GM18499 (cell line): ENCODE data around the gene PYGM.

ENCODE experiments used
- ATAC-seq: cut with Tn5 transposase; IDR thresholded peaks from one replicate; pipeline ENCODE4 v1.9.1; 2021; ENCODE audit warnings: moderate number of reproducible peaks; ENCODE audit not compliant: insufficient read depth, unreplicated experiment

Gene PYGM

DNA sequence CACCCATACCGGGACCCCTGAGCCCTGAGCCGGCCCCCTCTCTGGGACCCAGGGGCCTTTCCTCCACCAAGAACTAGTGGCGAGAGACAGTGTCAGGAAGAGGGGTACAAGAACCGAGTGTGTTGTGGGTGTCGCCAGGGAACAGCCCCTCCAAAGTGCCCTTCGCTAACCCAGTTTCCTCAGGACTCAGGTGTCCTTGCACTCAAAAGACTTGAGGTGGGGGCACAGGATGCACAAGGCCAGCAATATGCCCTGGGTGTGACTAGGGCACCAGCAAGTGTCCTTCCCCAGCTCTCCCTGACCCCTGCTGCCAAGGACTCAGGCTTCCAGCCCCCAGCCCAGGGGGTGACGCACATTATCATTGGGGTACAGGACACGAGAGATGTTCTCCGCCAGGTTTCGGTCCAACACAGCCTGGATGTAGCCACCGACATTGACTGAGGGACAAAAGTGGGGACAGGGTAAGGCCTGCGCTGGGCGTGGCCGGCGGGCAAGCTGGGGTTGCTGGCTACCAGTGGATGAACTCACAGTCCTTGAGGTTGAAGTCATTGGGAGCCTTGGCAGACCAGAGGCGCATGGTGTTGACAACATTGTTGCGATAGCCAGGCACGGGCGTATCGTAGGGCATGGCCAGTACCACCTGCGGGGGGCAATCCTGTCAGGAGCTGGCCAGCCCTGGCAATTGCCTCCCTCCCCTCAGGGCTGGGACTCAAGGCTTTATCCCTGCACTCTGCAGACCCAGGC is 4.7 kb downstream of the PYGM start:
- ATAC-seq: no peak

DNA sequence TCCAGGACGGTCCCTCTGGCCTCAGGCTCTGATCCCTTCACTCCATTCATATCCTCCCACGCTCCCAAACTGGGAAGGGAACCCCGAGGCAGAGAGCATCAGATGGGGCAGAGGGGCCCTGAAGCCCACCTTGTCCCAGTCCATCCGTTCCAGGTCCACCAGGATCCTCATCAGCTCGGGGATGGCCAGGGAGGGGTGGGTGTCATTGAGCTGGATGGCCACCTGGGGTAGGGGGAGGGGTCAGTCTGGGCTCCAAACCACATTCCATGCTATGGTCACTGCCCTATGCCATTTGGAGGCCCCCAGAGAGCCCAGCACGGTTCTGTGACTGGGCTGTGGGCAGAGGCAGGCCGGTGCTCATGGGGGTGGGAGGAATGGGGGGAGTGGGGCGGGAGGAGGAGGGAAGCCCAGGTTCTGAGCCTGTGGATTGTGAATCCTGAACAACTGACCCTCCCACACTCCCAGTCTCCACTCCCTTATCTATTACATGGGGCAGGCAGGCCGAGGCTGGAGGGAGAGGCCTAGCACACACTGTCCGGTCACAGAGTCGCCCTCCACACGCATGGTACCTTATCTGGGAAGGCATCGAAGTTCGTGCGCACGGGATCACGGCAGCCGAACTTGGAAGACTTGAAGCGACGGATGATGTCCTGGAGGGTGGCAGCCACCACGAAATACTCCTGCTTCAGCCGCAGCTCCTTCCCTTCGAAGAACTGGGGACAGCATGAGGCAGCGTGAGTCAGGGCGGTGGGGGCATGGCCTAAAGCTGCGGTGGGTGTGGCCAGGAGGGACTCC is 5.5 kb downstream of the PYGM start:
- ATAC-seq: no peak

DNA sequence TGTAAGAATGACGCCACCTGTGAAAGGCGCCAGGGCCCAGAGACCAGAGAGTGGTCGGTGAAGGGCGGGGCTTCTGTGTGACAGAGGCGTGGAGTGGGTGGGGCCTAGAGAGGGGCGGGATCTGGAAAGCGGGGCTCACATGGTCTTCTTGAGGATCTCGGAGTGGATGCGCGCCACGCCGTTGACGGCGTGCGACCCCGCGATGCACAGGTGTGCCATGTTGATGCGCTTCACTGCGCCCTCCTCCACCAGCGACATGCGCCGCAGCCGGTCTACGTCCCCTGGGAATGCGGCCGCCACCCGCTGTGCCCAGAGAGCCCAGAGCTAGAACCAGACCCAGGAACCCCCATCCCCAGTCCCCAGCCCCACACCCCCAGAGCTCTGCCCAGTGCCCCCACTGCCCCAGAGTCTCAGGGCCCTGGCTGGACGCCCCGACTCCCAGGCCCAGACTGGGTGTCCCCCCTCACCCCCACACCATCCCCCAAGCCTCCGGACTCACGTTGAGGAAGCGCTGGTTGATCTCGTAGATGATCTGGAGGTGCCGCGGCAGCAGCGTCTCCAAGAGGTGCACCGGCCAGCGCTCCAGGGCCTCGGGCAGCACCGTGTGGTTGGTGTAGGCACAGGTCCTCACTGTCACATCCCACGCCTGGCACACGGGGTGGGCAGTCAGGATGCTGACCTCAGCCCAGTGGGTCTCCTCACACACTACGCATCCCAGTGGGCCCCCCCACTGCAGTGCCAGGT is 6.2 kb downstream of the PYGM start:
- ATAC-seq: no peak

DNA sequence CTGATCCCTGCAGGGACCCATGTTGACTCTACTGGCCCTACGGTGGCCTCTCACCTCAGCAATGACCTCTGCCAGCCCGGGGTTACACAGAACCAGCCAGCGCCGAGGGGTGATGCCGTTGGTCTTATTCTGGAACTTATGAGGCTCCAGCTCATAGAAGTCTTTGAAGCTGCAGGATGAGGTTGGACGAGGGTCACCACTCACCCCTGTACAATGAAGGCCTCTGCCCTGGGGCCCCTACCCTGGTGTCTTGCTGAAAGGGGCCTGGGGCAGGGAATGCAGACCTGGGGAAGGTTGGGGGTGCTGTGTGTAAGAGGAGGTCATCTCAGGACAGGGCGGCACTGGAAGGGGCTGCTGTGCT is 6.8 kb downstream of the PYGM start:
- ATAC-seq: no peak

DNA sequence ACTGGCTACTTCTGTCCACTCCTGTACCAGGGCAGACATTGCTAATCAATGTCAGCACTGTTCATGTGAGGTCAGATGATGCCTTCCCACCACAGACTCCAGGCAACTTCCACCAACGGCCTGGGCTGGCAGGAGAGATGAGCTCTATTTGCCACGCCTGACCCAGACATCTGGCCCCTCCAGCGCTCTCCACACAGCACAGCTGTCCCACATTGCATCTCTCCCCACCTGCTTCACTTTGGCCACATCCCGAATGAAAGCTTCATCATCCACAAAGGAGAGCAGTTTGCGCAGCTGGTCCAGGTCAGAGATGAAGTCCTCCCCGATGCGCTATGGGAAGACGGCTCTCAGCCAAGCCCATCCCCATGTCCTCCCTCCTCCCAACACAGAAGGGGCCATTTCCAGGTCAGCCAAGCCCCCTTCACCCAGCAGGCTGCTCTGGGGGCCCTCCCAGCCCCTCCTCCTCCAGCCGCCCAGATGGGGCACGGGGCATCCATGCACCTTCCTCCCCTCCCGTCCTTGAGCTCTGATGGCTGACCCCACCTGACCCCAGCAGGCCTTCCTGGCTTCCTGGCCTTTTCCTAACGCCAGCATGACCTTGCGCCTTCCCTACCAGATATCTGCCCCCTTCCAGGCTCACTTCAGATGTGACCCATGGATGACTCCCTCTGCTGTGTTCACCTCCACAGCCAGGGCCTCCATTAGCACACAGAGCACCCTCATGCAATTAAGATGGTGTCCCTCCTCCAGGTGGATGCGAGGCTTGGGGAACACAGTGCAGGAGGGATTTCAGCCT is 7.4 kb downstream of the PYGM start:
- ATAC-seq: no peak

DNA sequence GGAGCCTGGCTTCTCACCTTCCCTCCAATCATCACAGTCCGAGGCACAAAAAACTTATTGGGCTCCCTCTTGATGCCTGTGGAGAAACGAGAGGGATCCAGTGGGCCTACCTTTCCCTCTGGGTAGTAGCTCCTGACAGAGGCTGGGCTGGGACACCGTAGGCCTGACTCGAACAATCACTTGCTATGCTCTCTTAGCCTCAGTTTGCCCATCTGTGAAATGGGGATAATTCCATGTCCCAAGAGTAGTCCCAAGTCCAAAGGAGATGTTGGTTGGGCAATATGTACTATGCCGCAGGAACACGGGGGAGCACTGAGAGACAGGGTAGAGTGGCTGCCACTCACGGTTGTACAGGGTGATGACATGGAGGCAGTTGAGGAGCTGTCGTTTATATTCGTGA is 8.2 kb downstream of the PYGM start:
- ATAC-seq: no peak

DNA sequence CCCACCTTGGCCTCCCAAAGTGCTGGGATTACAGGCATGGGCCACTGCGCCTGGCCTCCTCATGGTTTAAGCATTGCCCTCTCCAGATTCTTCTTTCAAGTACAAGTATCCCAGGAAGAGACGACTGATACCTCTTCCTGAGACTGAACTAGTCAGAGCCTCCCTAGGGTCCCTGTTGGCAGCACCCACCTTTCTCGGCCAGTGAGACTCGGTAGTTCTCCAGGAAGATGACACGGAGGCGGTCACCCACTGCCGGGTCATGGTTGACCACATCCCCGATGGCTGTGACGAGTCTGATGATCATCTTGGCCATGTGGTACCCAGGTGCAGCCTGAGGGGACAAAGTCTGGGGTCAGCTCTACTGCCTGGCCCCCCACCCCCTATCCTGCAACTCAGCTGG is 8.6 kb downstream of the PYGM start:
- ATAC-seq: no peak

DNA sequence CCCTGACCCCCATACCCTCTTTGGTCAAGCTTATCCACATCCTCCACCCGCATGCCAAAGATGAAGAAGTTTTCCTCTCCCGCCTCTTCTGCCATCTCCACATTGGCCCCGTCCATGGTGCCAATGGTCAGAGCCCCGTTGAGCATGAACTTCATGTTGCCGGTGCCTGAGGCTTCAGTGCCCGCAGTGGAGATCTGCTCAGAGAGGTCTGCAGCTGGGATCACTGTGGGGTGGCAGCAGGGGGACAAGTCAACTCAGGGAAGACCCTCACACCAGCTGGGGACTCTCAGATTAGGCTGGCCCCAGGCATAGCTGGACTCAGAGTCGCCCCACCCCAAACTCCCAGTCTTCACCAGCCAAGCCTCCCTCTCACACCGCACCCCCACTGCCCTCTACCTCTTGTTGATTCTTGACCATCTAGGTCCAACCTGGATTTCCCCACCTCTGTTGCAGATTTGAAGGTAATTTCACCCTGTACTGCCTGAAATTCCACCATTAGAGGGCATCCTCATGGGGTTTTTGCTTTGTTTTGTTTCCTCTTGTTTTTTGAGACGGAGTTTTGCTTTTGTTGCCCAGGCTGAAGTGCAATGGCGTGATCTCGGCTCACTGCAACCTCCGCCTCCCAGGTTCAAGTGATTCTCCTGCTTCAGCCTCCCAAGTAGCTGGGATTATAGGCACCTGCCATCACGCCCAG is 9.3 kb downstream of the PYGM start:
- no peak for ATAC-seq

DNA sequence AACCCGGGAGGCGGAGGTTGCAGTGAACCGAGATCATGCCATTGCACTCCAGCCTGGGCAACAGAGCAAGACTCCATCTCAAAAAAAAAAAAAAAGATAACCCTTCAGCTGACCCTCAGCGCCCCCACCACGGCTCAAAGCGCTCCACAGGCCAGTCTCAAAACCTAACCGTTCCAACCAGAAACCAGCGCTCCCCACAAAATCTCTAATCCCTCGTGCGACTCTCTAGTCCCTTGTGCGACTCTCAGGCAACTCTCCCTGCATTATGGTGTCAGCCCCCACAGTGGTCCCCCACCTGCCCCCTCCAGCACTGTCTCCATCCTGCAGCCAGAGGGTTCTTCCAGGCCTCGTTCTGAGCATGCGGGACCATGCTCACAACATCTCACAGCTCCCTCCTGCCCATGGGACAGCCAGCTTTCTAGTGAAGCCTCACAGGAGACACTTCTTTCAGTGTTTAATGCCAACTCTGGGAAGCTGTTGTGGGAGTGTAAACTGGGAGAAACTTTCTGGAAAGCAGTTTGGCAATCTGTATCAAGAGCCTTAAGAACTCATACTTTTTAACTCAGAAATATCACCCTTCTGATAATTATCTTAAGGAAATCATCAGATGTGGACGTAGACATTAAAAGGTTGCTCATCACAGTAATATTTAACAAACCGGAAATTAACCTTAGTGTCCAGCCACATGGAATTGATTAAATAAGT is 11.7 kb downstream of the PYGM start:
- no peak for ATAC-seq

DNA sequence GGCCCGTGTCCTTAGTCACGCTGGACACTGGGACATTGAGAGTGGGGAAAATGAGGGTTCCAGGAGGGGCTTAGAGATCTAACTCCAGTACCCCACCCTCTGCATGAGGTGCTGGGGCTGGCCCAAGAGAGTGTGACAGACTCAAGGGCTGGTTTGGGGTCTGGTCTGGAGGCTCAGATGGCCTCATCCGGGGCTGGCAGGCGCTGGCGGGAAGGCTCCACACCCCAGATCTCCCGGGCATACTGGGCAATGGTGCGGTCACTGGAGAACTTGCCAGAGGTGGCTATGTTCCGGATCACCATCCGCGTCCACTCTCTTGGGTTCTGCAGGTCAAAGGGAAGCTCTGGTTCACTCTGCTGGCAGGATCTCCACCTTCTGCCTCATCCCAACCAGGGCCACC is 13.3 kb downstream of the PYGM start:
- ATAC-seq: no peak

DNA sequence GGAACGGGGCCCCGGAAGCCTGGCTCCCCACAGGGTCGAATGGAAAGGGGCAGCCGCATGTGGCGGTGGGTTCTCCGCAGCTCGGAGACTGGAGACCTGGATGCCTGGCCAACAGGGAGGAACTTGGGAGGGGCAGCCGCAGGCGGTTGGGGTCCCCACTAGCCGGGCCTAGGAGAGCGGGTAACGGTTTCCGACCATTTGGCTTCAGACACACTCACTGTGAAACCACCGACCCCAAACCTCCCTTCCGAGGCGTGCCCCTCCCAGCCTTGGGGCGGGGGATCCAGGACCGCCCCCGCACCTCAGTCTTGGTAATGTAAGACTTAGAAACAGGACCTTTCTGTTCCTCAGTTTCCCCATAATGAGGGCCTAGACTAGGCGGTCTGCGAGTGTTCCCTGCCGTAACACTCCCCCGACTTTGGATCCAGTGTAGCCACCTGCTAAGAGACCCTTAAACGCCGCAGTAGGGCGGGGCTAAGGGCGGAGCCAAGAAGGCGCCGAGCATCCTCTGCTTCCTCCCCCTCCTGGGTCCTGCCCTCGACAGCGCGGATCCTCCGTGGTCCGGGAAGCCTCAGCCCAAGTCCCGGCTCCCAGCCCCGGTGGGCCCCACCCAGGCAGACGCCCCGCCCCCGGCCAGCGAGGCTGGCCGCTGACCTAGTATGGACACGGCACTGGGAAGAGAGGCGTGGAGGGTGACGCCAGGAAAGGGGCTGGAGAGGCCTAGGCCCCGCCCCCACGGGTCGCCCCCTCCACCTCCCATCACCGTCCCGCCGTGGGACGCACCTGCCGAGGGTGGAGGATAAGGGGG is 14.0 kb downstream of the PYGM start:
- ATAC-seq: no peak

DNA sequence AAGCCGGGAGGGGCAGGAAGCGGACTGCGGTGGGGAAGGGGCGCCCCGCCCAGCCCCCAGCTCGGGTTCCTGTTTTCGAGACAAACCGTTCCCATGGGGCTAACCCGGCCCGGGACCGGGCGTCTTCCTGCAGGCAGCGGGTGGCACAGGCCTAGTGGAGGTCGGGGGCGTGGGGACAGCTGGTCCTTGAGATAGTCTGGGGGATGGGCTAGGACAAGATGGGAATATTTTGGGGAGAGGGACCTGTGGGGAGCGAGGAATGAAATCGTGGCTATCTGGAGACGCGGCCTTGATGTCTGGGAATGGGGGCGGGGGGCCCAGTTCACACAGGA is 14.6 kb downstream of the PYGM start:
- ATAC-seq: no peak

DNA sequence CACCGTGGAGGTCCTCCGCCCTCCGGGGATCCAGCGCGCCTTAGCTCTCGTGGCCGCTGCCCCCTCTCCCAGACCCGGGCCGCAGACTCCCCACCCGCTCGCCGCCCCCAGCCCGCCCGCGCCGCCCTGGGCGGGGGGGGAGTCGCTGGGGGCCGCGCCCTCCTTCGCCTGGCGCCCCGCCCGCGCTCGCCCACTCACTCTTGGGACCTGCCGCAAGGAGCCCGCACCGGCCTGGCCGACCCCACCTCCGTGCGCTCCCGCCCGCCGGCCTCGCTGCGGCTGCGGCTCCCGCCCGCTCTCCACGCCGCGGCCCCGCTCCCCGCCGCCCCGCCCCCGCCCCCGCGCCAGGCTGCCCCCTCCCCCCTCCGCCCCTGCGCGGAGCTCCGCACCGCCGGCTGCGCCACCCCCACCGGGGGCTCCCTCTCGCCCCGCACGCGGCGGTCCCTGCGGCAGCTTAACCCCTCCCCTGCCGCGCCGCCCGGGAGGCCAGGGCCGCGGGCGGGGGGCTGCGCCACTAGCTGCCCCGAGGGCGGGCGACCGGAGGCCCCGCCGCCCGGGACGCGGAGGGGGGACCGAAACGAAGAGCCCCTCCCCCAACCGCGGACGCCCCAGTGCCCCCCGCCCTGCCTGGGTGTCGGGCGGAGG is 15.1 kb downstream of the PYGM start:
- ATAC-seq: no peak

DNA sequence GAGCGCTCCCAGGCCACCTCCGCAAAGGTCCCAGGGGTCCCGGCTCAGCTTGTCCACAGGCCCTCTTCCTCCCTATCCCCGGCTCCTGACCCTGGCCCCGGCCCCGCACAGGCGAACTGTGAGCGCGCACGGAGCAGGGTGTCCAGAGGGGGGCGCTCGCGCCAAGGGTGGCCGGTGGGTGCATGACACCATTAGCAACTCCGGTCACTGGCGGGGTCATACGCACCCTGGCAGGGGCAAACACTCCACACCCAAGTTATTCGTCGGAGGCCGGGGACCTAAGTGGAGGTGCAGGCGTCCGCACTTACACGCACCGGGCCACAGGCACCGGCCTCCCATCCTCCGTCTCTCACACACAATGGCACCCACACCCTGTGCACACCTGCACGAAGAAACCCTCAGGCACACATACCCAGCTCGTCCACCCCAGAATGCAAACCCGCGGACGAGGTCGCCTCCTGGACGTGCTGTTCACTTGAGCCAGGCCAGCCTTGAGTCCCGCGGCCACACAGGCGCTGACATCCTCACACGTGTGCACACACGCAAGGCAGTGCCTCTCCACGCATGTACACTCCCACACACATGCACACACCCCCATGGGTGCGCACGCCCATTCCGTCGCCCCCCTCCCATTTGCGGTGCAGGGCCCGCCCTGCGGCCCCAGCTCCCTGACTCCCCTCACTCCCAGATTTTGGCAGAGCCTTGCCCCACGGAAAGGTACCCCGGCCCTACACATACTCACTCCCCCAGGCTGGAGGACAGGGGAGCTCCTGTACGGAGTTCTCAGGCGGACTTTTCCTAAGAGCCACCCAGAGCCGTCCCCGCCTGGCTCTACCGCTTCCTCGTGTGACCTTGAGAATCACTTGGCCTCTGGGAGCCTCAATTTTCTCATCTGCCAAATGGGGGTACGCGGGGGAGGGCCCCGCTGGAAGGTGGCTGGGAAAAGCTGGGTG is 15.9 kb downstream of the PYGM start, which contains the start of gene RASGRP2:
RASGRP2 (minus strand) TSS at position 552 of the 953 bp plus-strand sequence. CDS start 1,276 bp downstream, outside the sequence.
- ATAC-seq: no peak

DNA sequence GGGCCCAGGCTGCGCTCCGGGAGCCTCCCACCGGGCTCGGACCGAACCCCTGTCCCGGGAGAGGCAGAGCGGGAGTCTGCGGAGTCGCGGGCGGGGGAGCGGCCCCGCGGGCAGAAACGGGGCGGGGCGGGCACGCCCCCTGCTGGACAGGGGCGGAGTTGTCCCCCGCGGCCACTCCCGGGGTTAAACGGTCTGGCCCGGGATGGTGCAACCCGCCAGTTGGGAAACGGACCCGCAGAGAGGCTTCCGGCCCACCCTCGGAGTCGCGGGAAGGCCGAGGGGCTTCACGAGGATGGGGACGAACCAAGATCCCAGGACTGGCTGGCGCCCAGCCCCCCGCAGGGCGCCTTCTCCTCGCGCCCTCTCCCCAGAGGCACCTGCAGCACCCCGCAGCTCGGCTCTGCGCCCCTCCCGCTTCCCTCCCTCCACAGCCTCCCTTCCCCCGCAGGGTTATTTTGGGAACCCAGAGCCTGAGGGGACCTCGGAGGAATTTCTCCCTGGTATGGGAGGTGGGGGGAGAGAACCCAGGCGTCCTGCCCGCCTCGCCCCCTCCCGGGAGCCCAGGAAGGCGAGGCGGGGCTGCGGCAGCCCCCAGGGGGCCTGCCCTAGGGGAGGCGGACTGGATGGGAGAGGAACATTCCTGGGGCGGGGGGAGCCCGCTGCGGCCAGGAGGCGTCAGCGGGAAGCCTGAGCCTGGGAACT is 16.7 kb downstream of the PYGM start:
- no peak for ATAC-seq
